ENCODE results near the gene AMPD3.

The AMPD3 gene

GRCh38 chr11:10438458-10438857, 16.6 kb upstream of the AMPD3 start:
- TF ChIP-seq ZFX (IDR thresholded peaks at IDR 0.05) (no peak), CTCF (conservative IDR thresholded peaks at IDR 0.05) (no peak)
- H3K27ac ChIP-seq, result no peak overlapping the region

GRCh38 chr11:10439351-10439750, 15.7 kb upstream of the AMPD3 start:
- TF ChIP-seq CTCF (conservative IDR thresholded peaks at IDR 0.05) (no peak), ZFX (IDR thresholded peaks at IDR 0.05) (no peak)
- no peak overlapping the region for H3K27ac ChIP-seq

GRCh38 chr11:10439924-10440323, 15.1 kb upstream of the AMPD3 start:
- no peak overlapping the region for H3K27ac ChIP-seq
- TF ChIP-seq ZFX (IDR thresholded peaks at IDR 0.05), result no peak
- no peak for TF ChIP-seq CTCF (conservative IDR thresholded peaks at IDR 0.05)

GRCh38 chr11:10440401-10440800, 14.7 kb upstream of the AMPD3 start:
- TF ChIP-seq CTCF (conservative IDR thresholded peaks at IDR 0.05) (no peak), ZFX (IDR thresholded peaks at IDR 0.05) (no peak)
- H3K27ac ChIP-seq, result no peak overlapping the region; the same call in 1 of the 2 replicates

- H3K27ac ChIP-seq, result no peak overlapping the region; the same call in 1 of the 2 replicates
- TF ChIP-seq ZFX (IDR thresholded peaks at IDR 0.05), result no peak
- TF ChIP-seq CTCF (conservative IDR thresholded peaks at IDR 0.05), result no peak
Measured at GRCh38 chr11:10441091-10441490, 14.0 kb upstream of the AMPD3 start.

- TF ChIP-seq CTCF (conservative IDR thresholded peaks at IDR 0.05) (no peak), ZFX (IDR thresholded peaks at IDR 0.05) (no peak)
- H3K27ac ChIP-seq, result no peak overlapping the region
Measured at GRCh38 chr11:10441652-10442503, 13.2 kb upstream of the AMPD3 start.

GRCh38 chr11:10443152-10443551, 11.9 kb upstream of the AMPD3 start:
- TF ChIP-seq CTCF (conservative IDR thresholded peaks at IDR 0.05) (no peak), ZFX (IDR thresholded peaks at IDR 0.05) (no peak)
- no peak overlapping the region for H3K27ac ChIP-seq

Data from C4-2B (cell line).